HG02981 (cell line): ENCODE data around the gene PANK1.

Experiments used
- ATAC-seq: cut with Tn5 transposase; IDR thresholded peaks from one replicate; pipeline ENCODE4 v1.9.1; 2021; ENCODE audit warnings: mild to moderate bottlenecking, moderate library complexity; ENCODE audit not compliant: unreplicated experiment

Gene PANK1

GRCh38 chr10:89540420-89540949 lies 104.6 kb downstream of the PANK1 start:
- no peak for ATAC-seq

GRCh38 chr10:89537364-89537763 lies 107.7 kb downstream of the PANK1 start:
- no peak for ATAC-seq

- no peak for ATAC-seq
Measured at GRCh38 chr10:89536013-89536354, 109.1 kb downstream of the PANK1 start.

- ATAC-seq = no peak
Measured at GRCh38 chr10:89535171-89536012, 109.7 kb downstream of the PANK1 start, which contains the start of gene SLC16A12. Gene SLC16A12 (minus strand): TSS chr10:89535594. CDS start chr10:89462578, 73,016 bp downstream.

- ATAC-seq = no peak
Measured at GRCh38 chr10:89534826-89535166, 110.2 kb downstream of the PANK1 start.
